GM12878 (cell line): ENCODE results near the gene PRX. TPM values are rescaled to one million over a fixed set of nuclear protein-coding genes. Genes with fewer than 3 reads are reported as not detected.

Experiments
- ATAC-seq: fragments of 200-7000 bp; cut with Tn5 transposase; 3 replicates; pipeline ENCODE4 v1.9.1; 2020; ENCODE audit warnings: mild to moderate bottlenecking, moderate library complexity
- BruUV-seq: library from RNA; stranded (reverse); fragments of 400-500 nt; replicated peaks from 2 replicates; lab custom pipeline; 2021; lab: Mats Ljungman, UMichigan
- CTCF ChIA-PET: fragments of 300-600 bp; sonication (Branson Sonifier 250); formaldehyde crosslinking; extraction: SDS; loops from one replicate; lab custom pipeline; 2021; ENCODE audit warnings: inconsistent platforms; lab: Yijun Ruan, JAX
- POLR2A ChIA-PET: fragments of 350-600 bp; formaldehyde crosslinking; extraction: SDS; loops from one replicate; lab custom pipeline; 2021; ENCODE audit warnings: inconsistent platforms; lab: Charles Lee
- RAD21 ChIA-PET: fragments of 300-600 bp; sonication (Branson Sonifier 250); formaldehyde crosslinking; loops from one replicate; lab custom pipeline; 2023; ENCODE audit warnings: antibody characterized with exemption; ENCODE audit not compliant: unreplicated experiment; lab: Charles Lee
- SMC1A ChIA-PET: fragments of 300-600 bp; sonication (Branson Sonifier 250); formaldehyde crosslinking; loops from one replicate; lab custom pipeline; 2023; ENCODE audit not compliant: unreplicated experiment, uncharacterized antibody; lab: Charles Lee
- DNase-seq: peaks from one replicate; pipeline ENCODE4 v3.0.0-alpha.2; 2011; ENCODE audit warnings: low read depth, low spot score
- FAIRE-seq: peaks from 3 replicates; lab custom pipeline; 2011; peaks lifted over from hg19 to GRCh38; lab: Jason Lieb, UNC
- H2AFZ ChIP-seq: 2 replicates; pipeline ENCODE4 v1.6.0; 2011; ENCODE audit warnings: low read depth, low read length, control low read depth; ENCODE audit not compliant: control insufficient read depth
- H3K27ac ChIP-seq: 2 replicates; pipeline ENCODE4 v1.5.1; 2011; ENCODE audit warnings: control low read depth; ENCODE audit not compliant: control insufficient read depth, insufficient read depth
- H3K27me3 ChIP-seq, 2 experiments: replicated peaks in 1 of 2; 2 replicates each; pipeline versions ENCODE4 v1.6.0 to v1.6.1; 2011; ENCODE audit warnings: low read length in 1 of 2; ENCODE audit not compliant: control insufficient read depth in 2 of 2, insufficient read depth in 2 of 2
- H3K36me3 ChIP-seq, 2 experiments: 2 replicates each; pipeline ENCODE4 v1.5.1; 2011; ENCODE audit warnings: low read length in 1 of 2; ENCODE audit not compliant: control insufficient read depth in 2 of 2, insufficient read depth in 2 of 2
- H3K4me1 ChIP-seq: 2 replicates; pipeline ENCODE4 v1.6.1; 2011; ENCODE audit warnings: mild to moderate bottlenecking, low read length, moderate library complexity, mixed read lengths; ENCODE audit not compliant: control insufficient read depth, insufficient read depth
- H3K4me2 ChIP-seq: 2 replicates; pipeline ENCODE4 v1.6.0; 2011; ENCODE audit warnings: control low read depth; ENCODE audit not compliant: control insufficient read depth, insufficient read depth
- H3K4me3 ChIP-seq: fragments of 200-600 bp; sonication (generic); 2 replicates; pipeline ENCODE4 v1.5.1; 2016
- H3K79me2 ChIP-seq: 2 replicates; pipeline ENCODE4 v1.6.0; 2011; ENCODE audit warnings: low read length; ENCODE audit not compliant: control insufficient read depth, insufficient read depth
- H3K9ac ChIP-seq: 2 replicates; pipeline ENCODE4 v1.8.0; 2011; ENCODE audit warnings: low read length, control low read depth, mixed read lengths; ENCODE audit not compliant: control insufficient read depth, insufficient read depth
- H3K9me3 ChIP-seq: replicated peaks from 3 replicates; pipeline ENCODE4 v1.5.1; 2011; ENCODE audit warnings: mild to moderate bottlenecking, low read length; ENCODE audit not compliant: control insufficient read depth, insufficient read depth
- H4K20me1 ChIP-seq: 2 replicates; pipeline ENCODE4 v1.6.0; 2011; ENCODE audit not compliant: control insufficient read depth, insufficient read depth
- CBX5 ChIP-seq: sonication (generic); IDR thresholded peaks from 2 replicates; pipeline ENCODE4 v1.6.1; 2016; ENCODE audit warnings: low read depth, moderate library complexity, mild to moderate bottlenecking, inconsistent platforms
- CEBPB ChIP-seq, 2 experiments: fragments of 150-350 bp in 1 of 2; IDR thresholded peaks; 2 replicates each; pipeline ENCODE4 v1.6.1; 2012 to 2014; ENCODE audit warnings: low read depth in 2 of 2, low read length in 2 of 2, borderline replicate concordance in 1 of 2, inconsistent platforms in 1 of 2
- CHD1 ChIP-seq: IDR thresholded peaks from 2 replicates; pipeline ENCODE4 v1.6.1; 2012; ENCODE audit warnings: low read depth, low read length, improper control_type of control experiment
- CHD4 ChIP-seq: fragments of 200-600 bp; sonication (generic); IDR thresholded peaks from 2 replicates; pipeline ENCODE4 v1.6.1; 2016; ENCODE audit warnings: mild to moderate bottlenecking
- FOS ChIP-seq: IDR thresholded peaks from 3 replicates; pipeline ENCODE4 v1.6.1; 2011; ENCODE audit warnings: borderline replicate concordance; ENCODE audit not compliant: insufficient read length; ENCODE audit errors: extremely low read depth
- FOXM1 ChIP-seq: IDR thresholded peaks from 2 replicates; pipeline ENCODE4 v1.6.1; 2012; ENCODE audit warnings: low read depth, mild to moderate bottlenecking, inconsistent platforms, low read length, moderate library complexity
- NFYB ChIP-seq: IDR thresholded peaks from 2 replicates; pipeline ENCODE4 v1.6.1; 2011; ENCODE audit warnings: low read depth, mild to moderate bottlenecking, low read length, improper control_type of control experiment, moderate library complexity; ENCODE audit not compliant: insufficient read depth
- NR2C1 ChIP-seq: fragments of 450-650 bp; IDR thresholded peaks from 2 replicates; pipeline ENCODE4 v1.6.1; 2017; ENCODE audit warnings: antibody characterized with exemption, mild to moderate bottlenecking, moderate library complexity
- POU2F2 ChIP-seq: IDR thresholded peaks from 3 replicates; pipeline ENCODE4 v1.6.1; 2011; ENCODE audit warnings: low read depth, mild to moderate bottlenecking, low read length, borderline replicate concordance
- RBBP5 ChIP-seq: fragments of 200-600 bp; sonication (generic); conservative IDR thresholded peaks from 2 replicates; pipeline ENCODE4 v1.6.1; 2016
- SIN3A ChIP-seq: IDR thresholded peaks from 2 replicates; pipeline ENCODE4 v1.6.1; 2012; ENCODE audit warnings: low read depth, low read length, improper control_type of control experiment
- SUZ12 ChIP-seq: fragments of 200-600 bp; sonication (generic); IDR thresholded peaks from one replicate; pipeline ENCODE4 v1.6.1; 2018; ENCODE audit warnings: antibody characterized with exemption, mild to moderate bottlenecking; ENCODE audit not compliant: unreplicated experiment
- YY1 ChIP-seq: IDR thresholded peaks from 2 replicates; pipeline ENCODE4 v1.6.1; 2011; ENCODE audit warnings: low read depth, mild to moderate bottlenecking, low read length
- ZBED1 ChIP-seq: IDR thresholded peaks from 2 replicates; pipeline ENCODE4 v1.6.1; 2016; ENCODE audit warnings: borderline replicate concordance
- ZNF207 ChIP-seq: fragments of 450-650 bp; IDR thresholded peaks from 2 replicates; pipeline ENCODE4 v1.6.1; 2014; ENCODE audit warnings: antibody characterized with exemption, mild to moderate bottlenecking, borderline replicate concordance
- ZNF622 ChIP-seq: fragments of 450-650 bp; IDR thresholded peaks from 2 replicates; pipeline ENCODE4 v1.6.1; 2017; ENCODE audit warnings: mild to moderate bottlenecking, inconsistent platforms
- WGBS: methylation state at CpG from one replicate; pipeline ENCODE4 v1.1.6; 2016; ENCODE audit warnings: low lambda C conversion rate; ENCODE audit not compliant: insufficient replicate concordance, insufficient coverage; ENCODE audit errors: missing lambda C conversion rate; 5-methylcytosine and 5-hydroxymethylcytosine counted together
- in situ Hi-C: fragments of 300-500 bp; cut with MboI; formaldehyde crosslinking; loops from 9 replicates; pipeline ENCODE4 v1.14.3; 2018; ENCODE audit warnings: mixed read lengths
- intact Hi-C: fragments of 100-400 bp; cut with micrococcal nuclease; formaldehyde crosslinking; loops from one replicate; pipeline ENCODE4 v1.14.2; 2022; ENCODE audit not compliant: unreplicated experiment
- polyA plus RNA-seq, 11 experiments: library from polyadenylated mRNA; depleted of rRNA in 4 of 11; unstranded in 6 of 11; stranded (reverse) in 5 of 11; fragments of >200 nt; fragmentation: Nextera tagmentation in 4 of 11; fragmentation: Illumina TruSeq in 1 of 11; extraction: Ambion mirVana in 4 of 11; extraction: Trizol in 1 of 11; gene quantifications; 1 replicate in 1 of 11; 2 replicates in 10 of 11; pipeline versions ENCODE4 v1.2.1 to v1.2.3, GENCODE V29; 2011 to 2016; ENCODE audit warnings: inconsistent platforms in 2 of 11, missing spikeins in 2 of 11, low read depth in 1 of 11
- total RNA-seq, 4 experiments: library from RNA; depleted of rRNA in 3 of 4; stranded (reverse); fragments of >200 nt in 3 of 4; fragmentation: Illumina TruSeq in 1 of 4; extraction: Trizol in 1 of 4; gene quantifications; 2 replicates each; pipeline versions ENCODE4 v1.2.1 to v1.2.3, GENCODE V29; 2013 to 2021
- TF ChIP-seq, protein P1 (sequence below): fragments of 450-650 bp; IDR thresholded peaks from 2 replicates; pipeline ENCODE4 v1.6.1; 2016; ENCODE audit warnings: mild to moderate bottlenecking, moderate library complexity, borderline replicate concordance
- TF ChIP-seq, protein P2 (sequence below): fragments of 450-650 bp; IDR thresholded peaks from 2 replicates; pipeline ENCODE4 v1.6.1; 2017; ENCODE audit warnings: borderline replicate concordance

Gene PRX
- total and polyA plus RNA-seq, 10 of the 15 experiments (the other 5 are each of a cell fraction or from before 2014, with no cell fraction given): 0.02 to 1.4 (median 0.54) TPM; not detected in 1

DNA sequence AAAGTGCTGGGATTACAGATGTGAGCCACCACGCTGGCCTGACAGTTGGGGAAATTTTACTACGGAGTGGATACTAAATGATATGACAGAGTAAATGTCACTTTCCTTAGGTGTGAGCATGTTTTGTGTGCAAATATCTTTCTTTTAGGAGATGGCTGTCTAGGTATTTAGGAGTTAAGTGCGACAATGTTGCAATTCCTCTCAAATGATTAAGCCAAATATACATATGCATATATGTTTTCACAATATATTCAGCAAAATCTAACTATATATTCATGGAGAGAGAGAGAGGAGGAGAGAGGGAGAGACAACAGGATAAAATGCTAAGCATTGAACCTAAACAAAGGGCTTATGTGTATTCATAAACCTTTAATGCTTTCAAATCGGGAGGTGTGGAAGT is 36.3 kb upstream of the PRX start:
- Histone ChIP-seq H3K4me2 (no peak overlapping the region), H3K36me3 (no peaks in the 10 kb centered on the region), H3K9me3 (no peaks in the 10 kb centered on the region), H3K27me3 (no peaks in the 10 kb centered on the region), H2AFZ (no peak overlapping the region), H3K27ac (no peak overlapping the region), H3K4me3 (no peak overlapping the region), H4K20me1 (no peaks in the 10 kb centered on the region), H3K9ac (no peak overlapping the region), H3K79me2 (no peaks in the 10 kb centered on the region), H3K4me1 (no peaks in the 10 kb centered on the region)
- intact Hi-C loops (no loop called here), in situ Hi-C loops (no loop called here)
- POLR2A ChIA-PET: interaction anchor here (0.6 to 0.8 kb wide), 3 partner anchors 11 to 34 kb away, joined by 3 to 4 read pairs (median 3); partner anchors contain the start of gene SERTAD1
- BruUV-seq: no TSS peak
- DNase-seq (no peak), ATAC-seq (no peak), FAIRE-seq (no peak)
- 64% methylated on average over 4 of the region's 4 CpGs for WGBS
- CTCF ChIA-PET: no interaction called here
- RAD21 ChIA-PET: no interaction called here
- SMC1A ChIA-PET: no interaction called here
- TF ChIP-seq CBX5: no peak
- no peak for TF ChIP-seq RBBP5
- no peak for TF ChIP-seq YY1
- TF ChIP-seq NFYB: no peak
- no peak for TF ChIP-seq CEBPB (IDR thresholded peaks at IDR 0.05; ENCODE audit: borderline replicate concordance in 1 of 2, low read depth in 2 of 2, low read length in 2 of 2)
- no peak for TF ChIP-seq FOS
- TF ChIP-seq ZNF207: no peak
- no peak for TF ChIP-seq NR2C1
- TF ChIP-seq FOXM1: no peak
- no peak for TF ChIP-seq CHD4
- TF ChIP-seq, protein P1, sequence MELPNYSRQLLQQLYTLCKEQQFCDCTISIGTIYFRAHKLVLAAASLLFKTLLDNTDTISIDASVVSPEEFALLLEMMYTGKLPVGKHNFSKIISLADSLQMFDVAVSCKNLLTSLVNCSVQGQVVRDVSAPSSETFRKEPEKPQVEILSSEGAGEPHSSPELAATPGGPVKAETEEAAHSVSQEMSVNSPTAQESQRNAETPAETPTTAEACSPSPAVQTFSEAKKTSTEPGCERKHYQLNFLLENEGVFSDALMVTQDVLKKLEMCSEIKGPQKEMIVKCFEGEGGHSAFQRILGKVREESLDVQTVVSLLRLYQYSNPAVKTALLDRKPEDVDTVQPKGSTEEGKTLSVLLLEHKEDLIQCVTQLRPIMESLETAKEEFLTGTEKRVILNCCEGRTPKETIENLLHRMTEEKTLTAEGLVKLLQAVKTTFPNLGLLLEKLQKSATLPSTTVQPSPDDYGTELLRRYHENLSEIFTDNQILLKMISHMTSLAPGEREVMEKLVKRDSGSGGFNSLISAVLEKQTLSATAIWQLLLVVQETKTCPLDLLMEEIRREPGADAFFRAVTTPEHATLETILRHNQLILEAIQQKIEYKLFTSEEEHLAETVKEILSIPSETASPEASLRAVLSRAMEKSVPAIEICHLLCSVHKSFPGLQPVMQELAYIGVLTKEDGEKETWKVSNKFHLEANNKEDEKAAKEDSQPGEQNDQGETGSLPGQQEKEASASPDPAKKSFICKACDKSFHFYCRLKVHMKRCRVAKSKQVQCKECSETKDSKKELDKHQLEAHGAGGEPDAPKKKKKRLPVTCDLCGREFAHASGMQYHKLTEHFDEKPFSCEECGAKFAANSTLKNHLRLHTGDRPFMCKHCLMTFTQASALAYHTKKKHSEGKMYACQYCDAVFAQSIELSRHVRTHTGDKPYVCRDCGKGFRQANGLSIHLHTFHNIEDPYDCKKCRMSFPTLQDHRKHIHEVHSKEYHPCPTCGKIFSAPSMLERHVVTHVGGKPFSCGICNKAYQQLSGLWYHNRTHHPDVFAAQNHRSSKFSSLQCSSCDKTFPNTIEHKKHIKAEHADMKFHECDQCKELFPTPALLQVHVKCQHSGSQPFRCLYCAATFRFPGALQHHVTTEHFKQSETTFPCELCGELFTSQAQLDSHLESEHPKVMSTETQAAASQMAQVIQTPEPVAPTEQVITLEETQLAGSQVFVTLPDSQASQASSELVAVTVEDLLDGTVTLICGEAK: no peak
- TF ChIP-seq POU2F2: no peak
- no peak for TF ChIP-seq SUZ12
- TF ChIP-seq CHD1: no peak
- no peak for TF ChIP-seq ZBED1
- TF ChIP-seq, protein P2, sequence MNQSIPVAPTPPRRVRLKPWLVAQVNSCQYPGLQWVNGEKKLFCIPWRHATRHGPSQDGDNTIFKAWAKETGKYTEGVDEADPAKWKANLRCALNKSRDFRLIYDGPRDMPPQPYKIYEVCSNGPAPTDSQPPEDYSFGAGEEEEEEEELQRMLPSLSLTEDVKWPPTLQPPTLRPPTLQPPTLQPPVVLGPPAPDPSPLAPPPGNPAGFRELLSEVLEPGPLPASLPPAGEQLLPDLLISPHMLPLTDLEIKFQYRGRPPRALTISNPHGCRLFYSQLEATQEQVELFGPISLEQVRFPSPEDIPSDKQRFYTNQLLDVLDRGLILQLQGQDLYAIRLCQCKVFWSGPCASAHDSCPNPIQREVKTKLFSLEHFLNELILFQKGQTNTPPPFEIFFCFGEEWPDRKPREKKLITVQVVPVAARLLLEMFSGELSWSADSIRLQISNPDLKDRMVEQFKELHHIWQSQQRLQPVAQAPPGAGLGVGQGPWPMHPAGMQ: no peak
- no peak for TF ChIP-seq SIN3A
- no peak for TF ChIP-seq ZNF622
